Measurements from ENCODE around the gene BMP6. TPM values are rescaled to one million over a fixed set of nuclear protein-coding genes. Genes with fewer than 3 reads are reported as not detected.

The BMP6 gene
- total and polyA plus RNA-seq, 2 of the 8 experiments (the other 6 are each of a cell fraction or from before 2014, with no cell fraction given) = 2.0 to 2.1 TPM

GRCh38 chr6:7902221-7902620, 176.3 kb downstream of the BMP6 start:
- no peak for FAIRE-seq
- Histone ChIP-seq H3K79me2 (ENCODE audit: control insufficient read depth in 1 of 2, insufficient read depth in 2 of 2, low read length in 2 of 2) (peaks cover 4 to 22% of the 10 kb centered on the region in 2 experiments), H2AFZ (ENCODE audit: low read length) (no peak overlapping the region), H3K4ac (replicated peaks; ENCODE audit: insufficient read length, low read depth, low read length) (no peak overlapping the region), H2BK15ac (ENCODE audit: low read length) (no peak overlapping the region), H3K4me3 (ENCODE audit: extremely low read depth in 1 of 4, insufficient read depth in 2 of 4, low read depth in 3 of 4, low read length in 4 of 4) (no peak overlapping the region), H3K9ac (replicated peaks in 1 of 4; ENCODE audit: extremely low read depth in 1 of 4, low read depth in 3 of 4, low read length in 3 of 4) (no peak overlapping the region), H3K27ac (ENCODE audit: low read depth, low read length) (no peak overlapping the region), H2AK5ac (ENCODE audit: low read depth, low read length) (no peak overlapping the region), H3K36me3 (ENCODE audit: control insufficient read depth in 2 of 4, insufficient read depth in 4 of 4, low read length in 3 of 4) (peaks cover 23 to 66% (median 60%) of the 10 kb centered on the region in 4 experiments), H3K27me3 (replicated peaks in 1 of 4; ENCODE audit: control insufficient read depth in 3 of 4, extremely low read depth in 1 of 4, insufficient read depth in 3 of 4, low read length in 3 of 4) (no peaks in the 10 kb centered on the region), H4K5ac (ENCODE audit: insufficient read length, low read depth, low read length) (no peak overlapping the region), H3K9me3 (ENCODE audit: insufficient read depth in 2 of 2, low read depth in 1 of 2, low read length in 1 of 2) (no peaks in the 10 kb centered on the region), H2BK20ac (ENCODE audit: low read length) (no peak overlapping the region), H2BK5ac (ENCODE audit: low read depth, low read length) (no peak overlapping the region; the same call in 1 of the 2 replicates), H4K8ac (ENCODE audit: extremely low read depth, insufficient read depth, low read length) (no peak overlapping the region), H3K56ac (replicated peaks; ENCODE audit: insufficient read length, low read depth, low read length) (no peak overlapping the region), H2BK12ac (ENCODE audit: low read depth, low read length) (no peak overlapping the region), H3K79me1 (ENCODE audit: low read depth, low read length) (peaks cover 5% of the 10 kb centered on the region), H3K14ac (ENCODE audit: insufficient read length) (no peak overlapping the region), H4K20me1 (replicated peaks in 1 of 2; ENCODE audit: control insufficient read depth in 1 of 2, insufficient read depth in 2 of 2, low read length in 2 of 2) (peaks cover 8 to 13% of the 10 kb centered on the region in 2 experiments), H2BK120ac (replicated peaks; ENCODE audit: low read depth, low read length) (no peak overlapping the region), H3K4me1 (replicated peaks in 1 of 4; ENCODE audit: control insufficient read depth in 3 of 4, insufficient read depth in 4 of 4, low read length in 3 of 4) (no peaks in the 10 kb centered on the region), H3K23me2 (ENCODE audit: low read depth, low read length) (no peaks in the 10 kb centered on the region), H4K91ac (replicated peaks; ENCODE audit: insufficient read length, low read length) (no peak overlapping the region), H3K18ac (ENCODE audit: extremely low read depth, low read length) (no peak overlapping the region), H3K4me2 (ENCODE audit: insufficient read depth in 1 of 2, low read depth in 2 of 2, low read length in 2 of 2) (no peak overlapping the region), H3K23ac (ENCODE audit: insufficient read length) (no peak overlapping the region)
- WGBS, 2 experiments (ENCODE audit: extremely low coverage in 1 of 2, insufficient coverage in 1 of 2, insufficient read length in 1 of 2, insufficient replicate concordance in 2 of 2, low coverage in 1 of 2, low lambda C conversion rate in 2 of 2, missing lambda C conversion rate in 1 of 2) = 84% methylated on average over 8 of the region's 8 CpGs; no CpG with 5 or more reads in 1 of the 2 experiments
- DNase-seq (ENCODE audit: low read depth in 1 of 2, low spot score in 2 of 2) = no peak
- CTCF ChIA-PET (ENCODE audit: partially characterized antibody) = interaction anchor here (0.7 to 1.2 kb wide), 4 partner anchors 11 to 230 kb away, joined by 3 to 4 read pairs (median 4); no protein-coding TSS in a partner anchor
- TF ChIP-seq TCF12 (IDR thresholded peaks at IDR 0.05; ENCODE audit: low read depth, low read length) = no peak
- TF ChIP-seq SRF (IDR thresholded peaks at IDR 0.05; ENCODE audit: low read depth, low read length) = no peak
- no peak for TF ChIP-seq RXRA (IDR thresholded peaks at IDR 0.05; ENCODE audit: insufficient read depth, low read depth, low read length)
- TF ChIP-seq NANOG (IDR thresholded peaks at IDR 0.05; ENCODE audit: insufficient read depth, low read depth, low read length, poor library complexity, severe bottlenecking) = no peak
- POLR2A ChIA-PET (ENCODE audit: partially characterized antibody) = no interaction called here

Measured in H1 (cell line).